Measurements from ENCODE around the gene TRIM7.

DNA sequence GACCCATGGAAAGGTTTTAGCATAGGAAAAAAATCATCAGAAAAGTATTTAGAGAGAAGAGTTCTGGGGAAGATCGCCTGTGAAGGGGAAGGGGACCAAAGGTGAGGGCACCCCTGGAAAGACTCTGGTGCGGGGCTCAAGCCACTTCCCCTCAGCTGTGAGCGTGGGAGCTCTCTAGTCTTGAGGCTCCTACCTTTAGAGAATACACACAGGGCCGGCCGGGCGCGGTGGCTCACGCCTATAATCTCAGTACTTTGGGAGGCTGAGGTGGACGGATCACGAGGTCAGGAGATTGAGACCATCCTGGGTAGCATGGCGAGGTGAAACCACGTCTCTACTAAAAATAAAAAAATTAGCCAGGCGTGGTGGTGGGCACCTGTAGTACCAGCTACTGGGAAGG lies 25.0 kb upstream of the TRIM7 start:
- TF ChIP-seq, protein P1, sequence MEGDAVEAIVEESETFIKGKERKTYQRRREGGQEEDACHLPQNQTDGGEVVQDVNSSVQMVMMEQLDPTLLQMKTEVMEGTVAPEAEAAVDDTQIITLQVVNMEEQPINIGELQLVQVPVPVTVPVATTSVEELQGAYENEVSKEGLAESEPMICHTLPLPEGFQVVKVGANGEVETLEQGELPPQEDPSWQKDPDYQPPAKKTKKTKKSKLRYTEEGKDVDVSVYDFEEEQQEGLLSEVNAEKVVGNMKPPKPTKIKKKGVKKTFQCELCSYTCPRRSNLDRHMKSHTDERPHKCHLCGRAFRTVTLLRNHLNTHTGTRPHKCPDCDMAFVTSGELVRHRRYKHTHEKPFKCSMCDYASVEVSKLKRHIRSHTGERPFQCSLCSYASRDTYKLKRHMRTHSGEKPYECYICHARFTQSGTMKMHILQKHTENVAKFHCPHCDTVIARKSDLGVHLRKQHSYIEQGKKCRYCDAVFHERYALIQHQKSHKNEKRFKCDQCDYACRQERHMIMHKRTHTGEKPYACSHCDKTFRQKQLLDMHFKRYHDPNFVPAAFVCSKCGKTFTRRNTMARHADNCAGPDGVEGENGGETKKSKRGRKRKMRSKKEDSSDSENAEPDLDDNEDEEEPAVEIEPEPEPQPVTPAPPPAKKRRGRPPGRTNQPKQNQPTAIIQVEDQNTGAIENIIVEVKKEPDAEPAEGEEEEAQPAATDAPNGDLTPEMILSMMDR (IDR thresholded peaks at IDR 0.05; ENCODE audit: low read depth, low read length, poor library complexity, severe bottlenecking): no peak
- TF ChIP-seq EZH2phosphoT487 (IDR thresholded peaks at IDR 0.05; ENCODE audit: borderline replicate concordance, low read length): no peak
